ENCODE results near the gene FHOD1.

DNA sequence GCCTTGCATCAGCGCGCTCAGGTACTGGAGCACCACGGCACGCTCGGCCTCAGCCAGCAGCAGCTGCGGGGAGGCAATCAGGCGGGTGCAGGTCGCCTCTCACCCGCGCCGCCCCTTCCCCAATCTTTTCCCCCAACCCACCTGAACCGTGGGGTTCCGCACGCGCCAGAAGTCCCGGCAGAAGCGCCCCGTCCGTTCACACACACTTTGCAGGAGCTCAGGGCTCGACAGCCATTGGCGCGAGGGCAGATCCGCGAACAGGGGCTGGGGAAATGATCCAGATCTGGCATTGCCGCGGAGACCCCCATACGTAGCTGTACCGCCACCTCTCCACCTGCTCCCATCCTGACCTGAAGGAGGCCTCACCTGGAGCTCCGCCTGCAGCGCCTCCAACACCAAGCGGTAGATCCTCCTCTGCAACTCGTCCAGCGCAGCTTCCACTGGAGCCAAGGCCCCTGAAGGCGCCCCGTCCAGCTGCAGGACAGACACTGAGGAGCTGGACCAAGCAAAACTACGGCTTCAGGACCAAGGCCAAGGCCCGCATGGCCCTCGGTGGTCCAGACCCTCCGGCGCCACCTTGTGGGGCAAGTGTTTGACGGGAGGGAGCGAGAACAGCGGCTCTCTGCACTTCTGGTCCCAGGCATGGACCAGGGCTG lies 62.2 kb downstream of the FHOD1 start:
- TF ChIP-seq, protein P1, sequence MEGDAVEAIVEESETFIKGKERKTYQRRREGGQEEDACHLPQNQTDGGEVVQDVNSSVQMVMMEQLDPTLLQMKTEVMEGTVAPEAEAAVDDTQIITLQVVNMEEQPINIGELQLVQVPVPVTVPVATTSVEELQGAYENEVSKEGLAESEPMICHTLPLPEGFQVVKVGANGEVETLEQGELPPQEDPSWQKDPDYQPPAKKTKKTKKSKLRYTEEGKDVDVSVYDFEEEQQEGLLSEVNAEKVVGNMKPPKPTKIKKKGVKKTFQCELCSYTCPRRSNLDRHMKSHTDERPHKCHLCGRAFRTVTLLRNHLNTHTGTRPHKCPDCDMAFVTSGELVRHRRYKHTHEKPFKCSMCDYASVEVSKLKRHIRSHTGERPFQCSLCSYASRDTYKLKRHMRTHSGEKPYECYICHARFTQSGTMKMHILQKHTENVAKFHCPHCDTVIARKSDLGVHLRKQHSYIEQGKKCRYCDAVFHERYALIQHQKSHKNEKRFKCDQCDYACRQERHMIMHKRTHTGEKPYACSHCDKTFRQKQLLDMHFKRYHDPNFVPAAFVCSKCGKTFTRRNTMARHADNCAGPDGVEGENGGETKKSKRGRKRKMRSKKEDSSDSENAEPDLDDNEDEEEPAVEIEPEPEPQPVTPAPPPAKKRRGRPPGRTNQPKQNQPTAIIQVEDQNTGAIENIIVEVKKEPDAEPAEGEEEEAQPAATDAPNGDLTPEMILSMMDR (IDR thresholded peaks at IDR 0.05) = peak; percentile 75
- TF ChIP-seq POLR2AphosphoS5 (IDR thresholded peaks at IDR 0.05; ENCODE audit: low read depth, low read length) = no peak
- TF ChIP-seq NRF1 (IDR thresholded peaks at IDR 0.05; ENCODE audit: low read depth, low read length) = no peak
- no peak for TF ChIP-seq NFIC (IDR thresholded peaks at IDR 0.05; ENCODE audit: borderline replicate concordance)
